ENCODE measurements around the gene GPR162. TPM values are rescaled to one million over a fixed set of nuclear protein-coding genes. Genes with fewer than 3 reads are reported as not detected.

The GPR162 gene
- total RNA-seq, 1 experiment from 2014 or later = 2.3 TPM

DNA sequence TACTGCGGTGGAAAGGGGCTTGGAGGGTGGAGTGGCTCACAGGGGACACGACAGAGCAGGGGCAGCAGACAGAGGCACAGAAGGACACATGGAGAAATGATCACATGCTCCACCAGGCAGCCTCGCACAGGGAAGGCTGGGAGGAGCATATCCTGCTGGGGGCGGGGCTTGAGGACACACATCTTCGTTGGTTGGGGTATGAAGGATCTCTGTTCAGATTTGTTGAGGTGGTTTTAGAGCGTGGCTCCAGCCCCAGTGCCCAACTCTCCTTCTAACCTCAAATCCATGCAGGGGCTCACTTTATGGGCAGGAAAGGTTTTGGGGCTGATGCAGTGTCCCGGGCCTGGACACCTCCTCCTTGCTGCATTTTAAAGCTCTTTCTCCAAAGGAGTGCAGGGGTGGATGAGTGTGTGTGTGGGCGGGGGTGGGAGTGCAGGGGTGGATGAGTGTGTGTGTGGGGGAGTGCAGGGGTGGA is 5.9 kb downstream of the GPR162 start (continued):
- TF ChIP-seq, protein P1, sequence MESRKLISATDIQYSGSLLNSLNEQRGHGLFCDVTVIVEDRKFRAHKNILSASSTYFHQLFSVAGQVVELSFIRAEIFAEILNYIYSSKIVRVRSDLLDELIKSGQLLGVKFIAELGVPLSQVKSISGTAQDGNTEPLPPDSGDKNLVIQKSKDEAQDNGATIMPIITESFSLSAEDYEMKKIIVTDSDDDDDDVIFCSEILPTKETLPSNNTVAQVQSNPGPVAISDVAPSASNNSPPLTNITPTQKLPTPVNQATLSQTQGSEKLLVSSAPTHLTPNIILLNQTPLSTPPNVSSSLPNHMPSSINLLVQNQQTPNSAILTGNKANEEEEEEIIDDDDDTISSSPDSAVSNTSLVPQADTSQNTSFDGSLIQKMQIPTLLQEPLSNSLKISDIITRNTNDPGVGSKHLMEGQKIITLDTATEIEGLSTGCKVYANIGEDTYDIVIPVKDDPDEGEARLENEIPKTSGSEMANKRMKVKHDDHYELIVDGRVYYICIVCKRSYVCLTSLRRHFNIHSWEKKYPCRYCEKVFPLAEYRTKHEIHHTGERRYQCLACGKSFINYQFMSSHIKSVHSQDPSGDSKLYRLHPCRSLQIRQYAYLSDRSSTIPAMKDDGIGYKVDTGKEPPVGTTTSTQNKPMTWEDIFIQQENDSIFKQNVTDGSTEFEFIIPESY (IDR thresholded peaks at IDR 0.05; ENCODE audit: extremely low read depth, insufficient replicate concordance, low read length) = no peak

DNA sequence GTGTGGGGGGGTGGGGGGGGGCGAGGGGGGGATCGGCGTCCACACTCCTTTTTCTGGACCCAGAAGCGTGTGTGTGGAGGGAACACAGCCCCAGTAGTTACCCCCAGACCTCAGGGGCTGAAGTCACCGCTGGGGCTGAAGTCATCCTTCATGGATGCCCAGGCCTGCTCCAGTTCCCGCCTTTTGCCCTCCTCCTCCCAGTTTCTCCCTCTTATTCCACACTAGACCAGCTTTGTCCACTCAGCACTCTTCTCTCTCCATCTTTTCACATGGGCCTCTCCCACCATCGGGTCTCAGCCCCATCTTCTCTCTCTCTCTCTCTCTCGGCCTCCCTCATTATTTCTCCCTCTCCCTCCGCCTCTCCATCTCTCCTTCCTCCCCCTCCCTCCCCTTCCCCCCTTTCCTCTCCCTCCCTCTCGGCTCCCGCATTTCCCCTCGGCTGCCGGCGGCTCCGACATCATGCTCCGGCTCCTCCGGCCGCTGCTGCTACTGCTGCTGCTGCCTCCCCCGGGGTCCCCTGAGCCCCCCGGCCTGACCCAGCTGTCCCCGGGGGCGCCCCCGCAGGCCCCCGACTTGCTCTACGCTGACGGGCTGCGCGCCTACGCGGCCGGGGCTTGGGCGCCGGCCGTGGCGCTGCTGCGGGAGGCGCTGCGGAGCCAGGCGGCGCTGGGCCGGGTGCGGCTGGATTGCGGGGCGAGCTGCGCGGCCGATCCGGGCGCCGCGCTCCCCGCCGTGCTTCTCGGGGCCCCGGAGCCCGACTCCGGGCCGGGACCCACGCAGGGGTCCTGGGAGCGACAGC is 6.6 kb downstream of the GPR162 start, which contains the start of gene P3H3:
Gene P3H3, plus strand, starts transcription at position 426 of the 799 bp plus-strand sequence. Its CDS starts 34 bp downstream, at position 460.
- no peak within 1 kb of the TSS for H2AFZ ChIP-seq (ENCODE audit: low read depth, low read length, poor library complexity, severe bottlenecking)
- intact Hi-C loops (cut with micrococcal nuclease) = no loop called here
- DNase-seq (ENCODE audit: low read depth, low spot score) = no peak
- no peaks in the 10 kb centered on the region for H3K27me3 ChIP-seq (ENCODE audit: insufficient read depth, low read length)
- peak within 1 kb of the TSS; percentile 91 for H3K4me2 ChIP-seq (ENCODE audit: low read length)
- peaks cover 31% of the 10 kb centered on the region for H3K79me2 ChIP-seq (ENCODE audit: insufficient read depth, low read length)
- peak; percentile 19 for ATAC-seq
- peak within 1 kb of the TSS; percentile 79 to 95 for H3K4me3 ChIP-seq (replicated peaks in 1 of 2; ENCODE audit: low read depth in 1 of 2, low read length in 2 of 2)
- RAD21 ChIA-PET (ENCODE audit: low non-redundant PET in 1 of 2, low total read pairs in 2 of 2, uncharacterized antibody in 2 of 2, unreplicated experiment in 2 of 2) = no interaction called here
- no peaks in the 10 kb centered on the region for H3K9me3 ChIP-seq (ENCODE audit: control insufficient read depth in 1 of 2, insufficient read depth in 1 of 2, low read depth in 1 of 2, low read length in 2 of 2)
- CTCF ChIA-PET = interaction anchor here (1.0 to 2.7 kb wide), 5 partner anchors 24 to 257 kb away, joined by 3 to 11 read pairs (median 5); partner anchors contain the start of genes CDCA3, MLF2, PTMS and USP5
- H3K9ac ChIP-seq (ENCODE audit: low read length) = peak within 1 kb of the TSS; percentile 99
- no peaks in the 10 kb centered on the region for H3K9me2 ChIP-seq (ENCODE audit: insufficient read depth)
- no peaks in the 10 kb centered on the region for H4K20me1 ChIP-seq (ENCODE audit: insufficient read depth)
- H3K27ac ChIP-seq (ENCODE audit: low read depth, low read length) = peak within 1 kb of the TSS; percentile 88
- no TSS peak for BruUV-seq (replicated peaks)
- peaks cover 6 to 19% of the 10 kb centered on the region in 2 experiments; a peak in 3 of 4 replicates for H3K36me3 ChIP-seq (ENCODE audit: control insufficient read depth in 1 of 2, insufficient read depth in 2 of 2, low read length in 2 of 2)
- POLR2A ChIA-PET = interaction anchor here (1.0 to 3.6 kb wide), 4 partner anchors 24 to 139 kb away, joined by 3 to 12 read pairs (median 8); partner anchors contain the start of genes CDCA3, PTMS, USP5 and ZNF384
- peaks cover 12 to 34% of the 10 kb centered on the region in 2 experiments for H3K4me1 ChIP-seq (ENCODE audit: control insufficient read depth in 1 of 2, insufficient read depth in 2 of 2, low read length in 2 of 2)
- TF ChIP-seq EZH2 (IDR thresholded peaks at IDR 0.05) = no peak
- no peak for TF ChIP-seq SP1 (IDR thresholded peaks at IDR 0.05; ENCODE audit: low read depth)
- TF ChIP-seq, protein P2, sequence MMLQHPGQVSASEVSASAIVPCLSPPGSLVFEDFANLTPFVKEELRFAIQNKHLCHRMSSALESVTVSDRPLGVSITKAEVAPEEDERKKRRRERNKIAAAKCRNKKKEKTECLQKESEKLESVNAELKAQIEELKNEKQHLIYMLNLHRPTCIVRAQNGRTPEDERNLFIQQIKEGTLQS (IDR thresholded peaks at IDR 0.05) = no peak
- TF ChIP-seq SRF (IDR thresholded peaks at IDR 0.05; ENCODE audit: low read depth) = no peak
- TF ChIP-seq EZH2phosphoT487 (IDR thresholded peaks at IDR 0.05; ENCODE audit: borderline replicate concordance) = no peak
- TF ChIP-seq POLR2A (IDR thresholded peaks at IDR 0.05; ENCODE audit: borderline replicate concordance, extremely low read depth, insufficient read depth, insufficient read length) = peak; percentile 45
- peak; percentile 7 for TF ChIP-seq TCF7L2 (IDR thresholded peaks at IDR 0.05; ENCODE audit: borderline replicate concordance, extremely low read depth, insufficient read depth, insufficient read length)
- TF ChIP-seq, protein P3, sequence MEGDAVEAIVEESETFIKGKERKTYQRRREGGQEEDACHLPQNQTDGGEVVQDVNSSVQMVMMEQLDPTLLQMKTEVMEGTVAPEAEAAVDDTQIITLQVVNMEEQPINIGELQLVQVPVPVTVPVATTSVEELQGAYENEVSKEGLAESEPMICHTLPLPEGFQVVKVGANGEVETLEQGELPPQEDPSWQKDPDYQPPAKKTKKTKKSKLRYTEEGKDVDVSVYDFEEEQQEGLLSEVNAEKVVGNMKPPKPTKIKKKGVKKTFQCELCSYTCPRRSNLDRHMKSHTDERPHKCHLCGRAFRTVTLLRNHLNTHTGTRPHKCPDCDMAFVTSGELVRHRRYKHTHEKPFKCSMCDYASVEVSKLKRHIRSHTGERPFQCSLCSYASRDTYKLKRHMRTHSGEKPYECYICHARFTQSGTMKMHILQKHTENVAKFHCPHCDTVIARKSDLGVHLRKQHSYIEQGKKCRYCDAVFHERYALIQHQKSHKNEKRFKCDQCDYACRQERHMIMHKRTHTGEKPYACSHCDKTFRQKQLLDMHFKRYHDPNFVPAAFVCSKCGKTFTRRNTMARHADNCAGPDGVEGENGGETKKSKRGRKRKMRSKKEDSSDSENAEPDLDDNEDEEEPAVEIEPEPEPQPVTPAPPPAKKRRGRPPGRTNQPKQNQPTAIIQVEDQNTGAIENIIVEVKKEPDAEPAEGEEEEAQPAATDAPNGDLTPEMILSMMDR (IDR thresholded peaks at IDR 0.05 in 2 of 3, conservative IDR thresholded peaks at IDR 0.05 in 1 of 3; ENCODE audit: borderline replicate concordance in 1 of 3, insufficient read depth in 1 of 3, low read depth in 2 of 3, low read length in 2 of 3) = no peak

Data from HCT116 (cell line).